Bronchial epithelial cell (primary cell): ENCODE results near the gene LAMB3. TPM values are rescaled to one million over a fixed set of nuclear protein-coding genes. Genes with fewer than 3 reads are reported as not detected.

ENCODE experiments used
- DNase-seq: peaks from one replicate; pipeline ENCODE4 v3.0.0-alpha.2; 2010; ENCODE audit warnings: low read depth
- FAIRE-seq: peaks from 2 replicates; lab custom pipeline; 2011; peaks lifted over from hg19 to GRCh38; lab: Jason Lieb, UNC
- H3K27me3 ChIP-seq: 2 replicates; pipeline ENCODE4 v1.5.1; 2011; ENCODE audit warnings: low read length; ENCODE audit not compliant: control insufficient read depth, insufficient read depth
- H3K36me3 ChIP-seq: 2 replicates; pipeline ENCODE4 v1.5.1; 2011; ENCODE audit warnings: low read length; ENCODE audit not compliant: control insufficient read depth, insufficient read depth
- H3K4me3 ChIP-seq: 2 replicates; pipeline ENCODE4 v1.5.1; 2011; ENCODE audit warnings: mild to moderate bottlenecking, low read depth, low read length, control low read depth
- total RNA-seq: library from RNA; depleted of rRNA; stranded (reverse); fragments of >200 nt; gene quantifications from 2 replicates; pipeline ENCODE4 v1.2.1, GENCODE V29; 2014
- TF ChIP-seq, protein P1 (sequence below): IDR thresholded peaks from 2 replicates; pipeline ENCODE4 v1.5.1; 2011; ENCODE audit warnings: mild to moderate bottlenecking, moderate library complexity, low read length, control low read depth, inconsistent platforms; ENCODE audit not compliant: insufficient read depth, severe bottlenecking

LAMB3 gene
- total RNA-seq, 1 donor from 2014 or later: 3,106 TPM

DNA sequence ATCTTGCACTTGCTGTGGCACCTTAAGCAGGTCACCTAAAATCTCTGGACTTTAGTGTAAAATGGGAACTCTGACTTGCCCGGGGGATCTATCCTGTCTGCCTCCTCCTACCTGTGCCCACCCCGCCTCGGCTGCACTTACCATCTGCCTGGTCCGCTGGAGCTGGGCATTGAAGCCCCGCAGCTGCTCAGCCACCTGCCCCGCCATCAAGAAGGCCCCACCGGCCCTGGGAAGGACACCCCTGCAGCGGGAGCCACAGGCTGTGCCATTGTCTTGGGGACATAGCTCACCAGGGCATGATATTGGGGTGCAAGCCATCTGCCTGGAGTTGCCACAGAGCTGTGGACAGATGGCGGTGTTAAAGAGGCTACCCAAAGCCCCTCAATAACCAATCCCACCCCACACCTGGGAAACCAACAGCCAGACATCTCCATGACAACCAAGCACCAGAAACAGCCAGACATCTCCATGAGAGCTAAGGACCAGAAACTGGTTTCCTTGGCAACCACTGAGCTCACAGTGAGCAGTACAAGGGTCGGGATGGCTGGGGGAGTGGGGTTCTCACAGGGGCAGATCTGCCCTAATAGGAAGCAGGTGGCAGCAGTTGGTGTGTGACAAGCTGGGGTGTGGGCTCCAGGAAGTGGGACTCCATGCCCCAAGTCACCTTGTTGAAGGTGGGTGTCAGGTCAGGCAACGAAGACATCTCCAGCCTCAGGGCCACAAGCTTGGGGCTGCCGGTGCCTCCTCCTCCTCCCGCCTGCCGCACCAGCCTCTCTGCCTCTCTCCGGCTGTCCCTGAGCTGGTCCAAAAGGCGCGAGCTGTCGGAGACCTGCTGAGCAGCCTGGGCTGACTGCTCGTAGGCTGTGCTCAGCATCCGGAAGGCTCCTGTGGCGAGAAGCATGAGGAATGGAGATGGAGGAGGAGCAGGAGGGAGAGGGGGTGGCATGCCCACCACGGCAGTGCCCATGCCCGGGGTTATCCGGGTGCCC lies 29.1 kb downstream of the LAMB3 start:
- peaks cover 85% of the 10 kb centered on the region for H3K36me3 ChIP-seq
- peak; percentile 88 for FAIRE-seq
- TF ChIP-seq, protein P1, sequence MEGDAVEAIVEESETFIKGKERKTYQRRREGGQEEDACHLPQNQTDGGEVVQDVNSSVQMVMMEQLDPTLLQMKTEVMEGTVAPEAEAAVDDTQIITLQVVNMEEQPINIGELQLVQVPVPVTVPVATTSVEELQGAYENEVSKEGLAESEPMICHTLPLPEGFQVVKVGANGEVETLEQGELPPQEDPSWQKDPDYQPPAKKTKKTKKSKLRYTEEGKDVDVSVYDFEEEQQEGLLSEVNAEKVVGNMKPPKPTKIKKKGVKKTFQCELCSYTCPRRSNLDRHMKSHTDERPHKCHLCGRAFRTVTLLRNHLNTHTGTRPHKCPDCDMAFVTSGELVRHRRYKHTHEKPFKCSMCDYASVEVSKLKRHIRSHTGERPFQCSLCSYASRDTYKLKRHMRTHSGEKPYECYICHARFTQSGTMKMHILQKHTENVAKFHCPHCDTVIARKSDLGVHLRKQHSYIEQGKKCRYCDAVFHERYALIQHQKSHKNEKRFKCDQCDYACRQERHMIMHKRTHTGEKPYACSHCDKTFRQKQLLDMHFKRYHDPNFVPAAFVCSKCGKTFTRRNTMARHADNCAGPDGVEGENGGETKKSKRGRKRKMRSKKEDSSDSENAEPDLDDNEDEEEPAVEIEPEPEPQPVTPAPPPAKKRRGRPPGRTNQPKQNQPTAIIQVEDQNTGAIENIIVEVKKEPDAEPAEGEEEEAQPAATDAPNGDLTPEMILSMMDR: no peak
- H3K4me3 ChIP-seq: no peak overlapping the region
- H3K27me3 ChIP-seq: no peaks in the 10 kb centered on the region
- DNase-seq: no peak

DNA sequence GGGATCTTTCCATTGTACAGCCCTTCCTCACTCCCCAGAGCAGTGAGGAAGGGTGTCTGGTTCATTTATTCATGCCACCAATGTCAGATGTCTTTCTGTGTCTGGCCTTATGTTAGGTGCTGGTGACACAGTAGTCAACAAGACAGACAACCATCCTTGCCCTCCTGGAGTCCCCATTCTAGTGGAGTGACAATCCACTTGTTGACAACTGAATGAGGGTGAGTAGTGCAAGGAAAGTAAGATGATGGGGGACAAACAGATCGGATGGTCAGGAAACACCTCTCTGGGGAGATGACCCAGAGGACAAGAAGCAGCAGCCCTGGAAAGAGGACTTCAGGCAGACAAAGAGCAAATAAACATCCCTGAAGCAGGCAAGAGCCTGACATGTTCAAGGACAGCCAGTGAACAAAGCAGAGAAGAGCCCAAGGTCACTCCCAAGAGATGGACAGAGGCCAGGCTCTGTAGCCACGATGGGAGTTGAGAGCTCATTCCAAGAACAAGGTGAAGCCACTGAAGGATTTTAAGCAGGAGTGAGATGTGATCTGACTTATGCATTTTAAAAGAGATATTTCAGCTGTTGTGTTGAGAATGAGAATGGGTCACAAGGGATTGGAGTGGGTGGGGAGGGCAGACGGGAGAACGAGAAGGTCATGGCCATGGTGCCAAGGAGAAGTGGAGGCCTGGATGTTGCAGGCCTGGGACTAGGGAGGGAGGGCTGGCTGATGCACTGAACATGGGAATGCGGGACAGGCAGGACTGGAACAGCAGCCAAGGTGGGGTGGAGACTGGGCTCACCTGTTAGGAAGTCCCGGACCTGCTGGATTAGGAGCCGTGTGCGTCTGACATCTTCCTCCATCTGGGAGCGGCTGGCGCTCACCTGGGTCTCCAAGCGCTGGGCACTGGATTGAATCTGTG lies 30.2 kb downstream of the LAMB3 start:
- DNase-seq: no peak
- peak; percentile 60 for FAIRE-seq
- peaks cover 82% of the 10 kb centered on the region for H3K36me3 ChIP-seq
- TF ChIP-seq, protein P1: no peak
- H3K4me3 ChIP-seq: no peak overlapping the region
- no peaks in the 10 kb centered on the region for H3K27me3 ChIP-seq

DNA sequence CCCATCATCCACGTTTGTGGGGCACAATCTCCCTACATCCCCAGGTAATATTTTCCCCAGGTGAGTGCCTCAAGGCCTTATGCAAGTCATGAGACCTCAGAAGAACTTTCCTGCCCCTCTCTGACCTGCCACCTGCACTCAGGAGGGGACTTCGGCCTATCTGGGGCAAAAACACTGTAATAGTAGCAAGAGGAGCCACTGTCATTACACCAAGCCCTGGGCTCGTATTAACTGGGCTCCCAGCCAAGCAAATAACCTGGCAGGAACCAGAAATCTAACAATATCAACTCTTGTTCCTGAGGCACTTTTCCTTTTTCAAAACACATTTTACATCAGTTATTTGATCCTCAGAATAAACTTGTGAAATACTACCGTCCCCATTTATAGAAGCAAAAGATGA lies 30.9 kb downstream of the LAMB3 start:
- Histone ChIP-seq H3K27me3 (no peaks in the 10 kb centered on the region), H3K36me3 (peaks cover 82% of the 10 kb centered on the region), H3K4me3 (no peak overlapping the region)
- no peak for FAIRE-seq
- no peak for DNase-seq
- TF ChIP-seq, protein P1: no peak

DNA sequence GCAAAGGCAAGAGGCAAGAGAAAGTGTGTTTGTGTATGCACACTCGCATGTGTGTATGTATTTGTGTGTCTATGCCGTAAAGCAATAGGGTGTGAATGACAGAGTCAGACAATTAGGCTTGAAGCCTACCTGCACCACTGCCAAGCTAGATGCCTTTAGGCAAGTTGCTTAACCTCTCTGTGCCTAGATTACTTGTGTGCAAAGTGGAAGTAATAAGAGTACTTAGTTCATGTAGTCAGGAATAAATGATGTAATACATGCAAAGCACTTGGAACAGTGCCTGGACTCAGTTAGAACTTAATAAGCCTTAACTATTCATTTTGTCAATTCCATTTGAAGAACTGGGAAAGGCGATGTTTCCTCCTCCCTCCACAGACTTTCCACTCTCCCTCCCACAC lies 31.7 kb downstream of the LAMB3 start:
- no peak for FAIRE-seq
- Histone ChIP-seq H3K36me3 (peaks cover 77% of the 10 kb centered on the region), H3K4me3 (no peak overlapping the region), H3K27me3 (no peaks in the 10 kb centered on the region)
- TF ChIP-seq, protein P1: no peak
- DNase-seq: peak; percentile 71

DNA sequence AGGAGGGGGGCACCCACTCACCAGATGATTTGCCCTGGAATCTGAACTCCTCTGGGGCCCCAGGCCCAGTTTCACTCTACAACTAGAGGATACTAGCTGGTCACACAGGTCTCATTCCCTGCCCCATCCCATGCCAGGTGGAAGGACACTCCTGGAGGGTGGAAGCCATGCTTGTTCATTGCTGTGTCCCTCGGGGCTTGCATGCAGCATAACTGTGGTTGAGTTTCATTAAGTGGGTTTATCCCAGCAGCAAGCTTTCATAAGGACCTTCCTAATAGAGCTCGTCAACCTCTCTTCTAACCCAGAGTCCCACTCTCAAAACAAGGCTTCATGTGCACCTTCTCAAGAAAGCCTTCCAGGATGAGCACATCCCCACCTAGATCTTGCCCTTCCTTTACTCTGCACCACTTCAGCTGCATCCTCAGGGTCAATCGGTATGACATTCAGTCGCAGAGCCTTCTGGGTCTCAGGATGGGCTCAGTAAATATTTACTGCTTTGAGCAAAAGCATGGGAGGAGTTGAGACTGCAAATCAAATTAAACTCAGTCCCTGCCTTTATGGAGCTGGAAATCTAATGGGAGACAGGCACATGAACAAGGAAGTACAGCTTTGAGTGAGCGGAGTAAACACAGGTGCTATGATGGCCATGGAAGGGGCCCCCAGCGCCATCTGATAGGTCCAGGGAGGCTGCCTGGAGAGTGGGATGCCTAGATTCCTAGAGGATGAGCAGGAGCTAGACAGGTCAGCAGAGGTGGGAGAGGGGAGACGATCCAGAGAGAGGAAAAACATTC lies 32.3 kb downstream of the LAMB3 start:
- FAIRE-seq (no peak), DNase-seq (no peak)
- Histone ChIP-seq H3K36me3 (peaks cover 72% of the 10 kb centered on the region), H3K4me3 (no peak overlapping the region), H3K27me3 (no peaks in the 10 kb centered on the region)
- TF ChIP-seq, protein P1: no peak
